ENCODE results near the gene KITLG.

The KITLG gene

DNA sequence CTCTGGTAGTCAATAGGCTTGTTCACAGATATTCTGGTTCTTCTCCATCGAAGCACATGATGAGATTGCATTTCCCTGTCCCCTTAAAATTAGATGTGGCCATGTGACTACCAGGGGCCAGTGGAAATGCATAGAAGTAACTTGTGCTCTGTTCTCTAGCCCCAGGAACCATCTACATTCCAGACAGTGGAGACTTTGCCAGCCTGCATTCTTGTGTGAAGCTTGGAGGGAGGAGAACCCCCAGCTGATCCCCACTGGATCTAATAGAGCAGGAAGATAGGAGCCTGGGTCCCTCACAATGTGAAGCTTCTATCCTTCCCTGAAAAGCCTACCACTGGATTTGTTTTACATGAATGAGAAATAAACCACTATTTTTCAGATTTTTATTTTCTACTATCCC lies 130.1 kb downstream of the KITLG start:
- no peak for FAIRE-seq
- TF ChIP-seq, protein P1, sequence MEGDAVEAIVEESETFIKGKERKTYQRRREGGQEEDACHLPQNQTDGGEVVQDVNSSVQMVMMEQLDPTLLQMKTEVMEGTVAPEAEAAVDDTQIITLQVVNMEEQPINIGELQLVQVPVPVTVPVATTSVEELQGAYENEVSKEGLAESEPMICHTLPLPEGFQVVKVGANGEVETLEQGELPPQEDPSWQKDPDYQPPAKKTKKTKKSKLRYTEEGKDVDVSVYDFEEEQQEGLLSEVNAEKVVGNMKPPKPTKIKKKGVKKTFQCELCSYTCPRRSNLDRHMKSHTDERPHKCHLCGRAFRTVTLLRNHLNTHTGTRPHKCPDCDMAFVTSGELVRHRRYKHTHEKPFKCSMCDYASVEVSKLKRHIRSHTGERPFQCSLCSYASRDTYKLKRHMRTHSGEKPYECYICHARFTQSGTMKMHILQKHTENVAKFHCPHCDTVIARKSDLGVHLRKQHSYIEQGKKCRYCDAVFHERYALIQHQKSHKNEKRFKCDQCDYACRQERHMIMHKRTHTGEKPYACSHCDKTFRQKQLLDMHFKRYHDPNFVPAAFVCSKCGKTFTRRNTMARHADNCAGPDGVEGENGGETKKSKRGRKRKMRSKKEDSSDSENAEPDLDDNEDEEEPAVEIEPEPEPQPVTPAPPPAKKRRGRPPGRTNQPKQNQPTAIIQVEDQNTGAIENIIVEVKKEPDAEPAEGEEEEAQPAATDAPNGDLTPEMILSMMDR (IDR thresholded peaks at IDR 0.05; ENCODE audit: insufficient read depth, missing control alignments), result no peak
- DNase-seq (ENCODE audit: insufficient read length, low spot score), result no peak

DNA sequence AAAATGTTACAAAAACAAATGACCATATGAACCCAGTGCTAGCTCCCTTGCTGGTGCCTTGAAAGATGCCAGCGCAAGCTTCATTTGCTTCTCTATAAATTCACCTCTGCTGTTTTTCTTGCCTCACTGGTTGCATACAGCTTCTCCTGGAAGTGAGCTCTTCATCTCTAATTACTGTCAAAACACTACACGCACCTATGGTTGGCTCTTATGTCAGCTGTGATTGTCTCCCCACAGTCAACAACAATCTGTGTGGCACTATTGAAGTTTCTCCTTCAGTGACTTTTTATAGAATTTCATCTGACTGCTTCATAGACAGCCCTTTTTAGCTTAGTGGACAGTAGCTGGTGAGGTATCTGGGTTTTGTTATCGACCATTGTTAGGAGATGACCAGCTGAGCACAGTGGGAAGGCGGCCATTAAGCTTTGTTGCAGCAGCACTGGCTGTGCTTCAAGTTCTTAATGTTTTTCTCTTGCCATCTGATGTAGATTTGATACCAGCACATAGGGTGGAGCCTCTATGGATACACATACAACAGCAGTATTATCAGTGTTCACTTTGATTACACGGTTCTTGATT lies 131.8 kb downstream of the KITLG start:
- TF ChIP-seq, protein P1 (IDR thresholded peaks at IDR 0.05; ENCODE audit: insufficient read depth, missing control alignments), result no peak
- no peak for DNase-seq (ENCODE audit: insufficient read length, low spot score)
- FAIRE-seq, result no peak

DNA sequence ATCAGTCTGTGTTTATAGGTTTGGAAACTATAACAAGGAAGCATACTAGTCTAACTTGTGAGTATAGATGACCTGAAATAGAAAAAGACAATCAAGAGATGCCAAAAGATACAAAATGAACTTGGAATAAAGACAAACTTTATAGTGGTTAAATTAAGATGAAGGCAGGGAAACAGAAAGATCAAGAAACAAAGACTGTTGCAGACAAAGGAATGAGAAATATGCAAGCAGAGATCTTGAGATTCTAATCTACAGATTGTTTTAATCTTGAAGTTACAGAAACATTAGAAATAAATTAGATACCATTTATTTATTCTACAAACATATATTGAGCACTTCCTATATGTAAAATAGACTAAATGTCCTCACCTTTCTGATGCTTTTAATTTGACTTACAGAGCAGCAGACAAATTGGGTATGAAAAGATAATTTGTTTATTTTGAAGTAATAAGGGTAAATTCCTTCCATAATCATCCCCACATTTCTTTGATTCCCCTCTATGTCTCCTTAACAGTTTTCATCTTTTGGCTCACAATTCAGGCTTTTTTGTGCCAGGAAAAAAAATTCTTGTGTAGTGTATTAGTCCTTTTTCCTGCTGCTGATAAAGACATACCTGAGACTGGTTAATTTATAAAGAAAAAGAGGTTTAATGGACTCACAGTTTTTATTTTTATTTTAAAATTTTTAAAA lies 134.4 kb downstream of the KITLG start:
- no peak for FAIRE-seq
- no peak for DNase-seq (ENCODE audit: insufficient read length, low spot score)
- TF ChIP-seq, protein P1 (IDR thresholded peaks at IDR 0.05; ENCODE audit: insufficient read depth, missing control alignments), result no peak

DNA sequence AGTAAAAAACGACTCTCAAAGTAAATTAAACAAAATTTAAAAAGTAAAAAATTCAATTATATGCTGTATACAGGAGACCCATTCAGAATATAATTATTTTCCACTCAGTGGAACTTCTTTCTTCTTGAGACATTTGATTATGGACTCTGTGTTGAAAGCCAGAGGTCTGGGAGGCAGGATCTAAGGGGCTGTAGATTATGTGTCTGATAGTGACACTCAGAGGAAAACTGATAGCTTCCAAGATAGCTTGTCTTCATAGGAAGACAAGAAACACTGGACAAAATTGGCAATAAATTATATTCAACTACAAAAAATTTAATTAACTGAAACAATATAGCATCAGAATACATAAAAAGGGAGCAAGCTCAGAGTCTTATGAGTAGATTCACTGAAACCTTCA lies 135.8 kb downstream of the KITLG start:
- DNase-seq (ENCODE audit: insufficient read length, low spot score) (no peak), FAIRE-seq (no peak)
- TF ChIP-seq, protein P1 (IDR thresholded peaks at IDR 0.05; ENCODE audit: insufficient read depth, missing control alignments), result no peak

Data from D721Med (cell line).